GM19043 (cell line): ENCODE measurements around the gene CGRRF1.
A peak's percentile ranks its signal among the peaks of the same experiment; 100 is the strongest.

ENCODE experiments used
- ATAC-seq: cut with Tn5 transposase; IDR thresholded peaks from one replicate; pipeline ENCODE4 v1.9.1; 2021; ENCODE audit warnings: low read depth; ENCODE audit not compliant: unreplicated experiment

Gene CGRRF1, protein sequence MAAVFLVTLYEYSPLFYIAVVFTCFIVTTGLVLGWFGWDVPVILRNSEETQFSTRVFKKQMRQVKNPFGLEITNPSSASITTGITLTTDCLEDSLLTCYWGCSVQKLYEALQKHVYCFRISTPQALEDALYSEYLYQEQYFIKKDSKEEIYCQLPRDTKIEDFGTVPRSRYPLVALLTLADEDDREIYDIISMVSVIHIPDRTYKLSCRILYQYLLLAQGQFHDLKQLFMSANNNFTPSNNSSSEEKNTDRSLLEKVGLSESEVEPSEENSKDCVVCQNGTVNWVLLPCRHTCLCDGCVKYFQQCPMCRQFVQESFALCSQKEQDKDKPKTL

DNA sequence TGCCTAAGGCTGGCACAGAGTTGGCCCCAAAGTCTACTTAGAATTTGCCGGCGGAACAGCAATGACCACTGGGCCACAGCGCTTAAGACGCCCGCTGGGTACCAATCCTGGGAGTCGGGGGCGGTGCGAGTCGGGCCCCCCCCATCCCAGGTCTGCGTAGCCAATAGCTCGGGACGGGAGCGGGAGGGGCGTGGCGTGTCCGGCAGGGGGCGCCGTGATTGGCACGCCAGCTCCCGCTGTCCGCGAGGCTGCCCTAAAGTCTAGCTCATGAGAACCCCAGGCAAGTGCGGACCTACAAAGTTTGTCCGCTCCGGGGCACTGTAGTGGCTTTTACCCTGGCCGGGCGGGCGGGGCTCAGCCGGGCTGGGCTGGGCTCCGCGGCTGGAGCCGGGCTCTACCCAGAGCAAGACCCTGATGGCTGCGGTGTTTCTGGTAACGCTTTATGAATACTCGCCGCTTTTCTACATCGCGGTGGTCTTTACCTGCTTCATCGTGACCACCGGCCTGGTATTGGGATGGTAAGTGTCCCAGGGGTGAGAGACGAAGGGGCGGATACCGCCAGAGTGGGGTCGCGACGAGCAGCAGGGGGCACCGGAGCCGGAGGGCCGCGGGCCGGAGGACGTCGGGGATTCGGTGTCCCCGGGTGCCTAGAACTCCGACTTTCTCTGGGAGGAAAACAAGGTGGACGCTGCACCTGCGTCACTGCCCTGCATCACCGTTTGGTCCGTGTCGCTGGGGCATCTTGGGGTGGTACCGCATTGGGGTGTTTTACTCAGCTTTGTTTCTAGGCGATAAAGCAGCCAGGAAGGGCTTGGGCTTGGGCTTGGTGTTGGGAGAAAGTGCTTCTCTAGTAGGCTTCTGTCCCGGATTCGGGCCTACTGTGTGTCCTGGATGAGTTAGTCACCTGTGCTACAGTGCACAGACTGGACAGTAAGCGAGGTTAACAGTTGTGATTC, at the start of gene CGRRF1:
Gene CGRRF1 (plus strand): TSS at position 361 of the 956 bp plus-strand sequence. CDS start 54 bp downstream, at position 415.
- peak; percentile 94 for ATAC-seq

DNA sequence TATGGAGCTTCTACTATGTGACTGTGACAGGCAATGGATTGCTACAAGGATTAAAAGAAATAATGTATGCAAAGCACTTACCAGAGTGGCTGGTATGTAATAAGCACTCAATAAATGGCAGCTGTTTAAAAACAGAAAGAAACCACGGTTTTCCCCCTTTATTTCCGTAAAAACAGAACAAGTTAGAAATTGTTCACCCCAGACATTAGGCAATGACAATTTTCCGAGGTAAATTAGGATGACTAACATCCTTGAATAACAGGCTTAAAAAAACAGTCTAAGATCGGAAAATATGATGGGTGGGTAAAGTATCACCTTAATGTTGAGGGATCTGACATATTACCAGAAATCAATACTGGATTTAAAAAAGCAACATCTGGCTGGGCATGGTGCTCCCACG, 47.7 kb upstream of the CGRRF1 start:
- no peak for ATAC-seq

DNA sequence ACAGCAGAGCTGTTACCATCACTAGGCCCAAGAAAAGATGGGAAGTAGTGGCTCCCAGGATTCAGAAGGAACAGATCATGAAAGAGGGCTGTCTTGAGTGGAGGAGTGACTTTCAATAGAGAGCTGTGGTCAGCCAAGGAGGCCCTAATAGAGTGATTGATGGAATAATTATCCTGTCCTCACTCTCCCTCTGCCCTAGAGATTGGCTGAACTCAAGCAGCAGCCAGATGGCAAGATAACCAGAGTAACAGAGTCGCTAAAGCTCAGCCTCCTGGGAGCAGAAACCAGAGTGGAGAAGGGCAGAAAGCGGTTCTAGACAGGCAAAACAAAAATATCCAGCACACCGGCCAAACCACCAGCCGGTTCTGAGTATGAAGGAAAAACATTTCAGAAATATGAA, 44.1 kb upstream of the CGRRF1 start:
- no peak for ATAC-seq

DNA sequence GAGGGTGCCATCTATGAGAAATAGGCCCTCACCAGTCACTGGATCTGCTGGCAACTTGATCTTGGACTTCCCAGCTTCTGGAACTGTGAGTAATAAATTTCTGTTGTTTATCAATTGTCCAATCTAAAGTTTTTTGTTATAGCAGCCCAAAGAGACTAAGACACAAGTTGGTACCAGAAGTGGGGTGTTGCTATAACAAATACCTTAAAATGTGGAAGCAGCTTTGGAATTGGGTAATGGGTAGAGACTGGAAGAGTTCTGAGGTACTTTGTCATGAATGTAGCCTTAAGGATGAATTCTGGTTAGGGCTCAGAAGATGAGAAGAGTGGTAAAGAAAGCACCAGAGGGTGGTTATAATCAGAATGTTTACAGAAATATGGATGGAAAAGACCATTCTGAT, 42.4 kb upstream of the CGRRF1 start:
- ATAC-seq, result no peak

DNA sequence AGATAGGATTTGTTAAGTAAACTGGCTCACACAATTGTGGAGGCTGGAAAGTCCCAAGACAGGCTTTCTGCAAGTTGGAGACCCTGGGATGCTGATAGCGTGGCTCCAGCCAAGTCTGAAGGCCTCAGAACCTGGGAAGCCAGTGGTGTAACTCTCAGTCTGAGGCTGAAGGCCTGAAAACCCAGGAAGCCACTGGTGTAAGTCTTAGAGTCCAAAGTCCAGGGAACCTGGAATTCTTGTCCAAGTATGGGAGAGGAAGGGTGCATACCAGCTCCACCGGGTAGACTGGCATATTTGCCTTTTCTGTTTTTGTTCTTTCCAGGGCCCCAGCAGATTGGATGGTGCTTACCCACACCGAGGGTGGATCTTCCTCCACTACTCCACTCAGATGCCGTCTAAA, 39.0 kb upstream of the CGRRF1 start:
- no peak for ATAC-seq

DNA sequence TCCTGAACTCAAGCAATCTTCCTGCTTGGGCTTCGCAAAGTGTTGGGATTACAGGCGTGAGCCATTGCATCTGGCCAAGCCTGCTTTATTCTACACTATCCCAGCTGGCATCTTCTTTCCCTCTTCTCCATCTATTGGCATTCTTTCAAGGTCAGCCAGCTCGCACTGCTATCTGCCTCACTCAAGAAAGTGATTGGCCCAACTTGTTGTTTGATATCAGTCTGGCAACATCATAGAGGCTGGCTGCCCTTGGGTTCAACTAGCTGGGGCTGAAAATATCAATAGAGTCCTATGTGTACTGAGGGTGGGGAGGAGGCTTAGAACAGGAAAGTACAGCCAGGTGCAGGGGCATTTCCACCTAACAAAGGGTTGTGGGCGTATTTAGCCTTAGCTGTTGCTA, 38.1 kb upstream of the CGRRF1 start:
- ATAC-seq, result no peak

DNA sequence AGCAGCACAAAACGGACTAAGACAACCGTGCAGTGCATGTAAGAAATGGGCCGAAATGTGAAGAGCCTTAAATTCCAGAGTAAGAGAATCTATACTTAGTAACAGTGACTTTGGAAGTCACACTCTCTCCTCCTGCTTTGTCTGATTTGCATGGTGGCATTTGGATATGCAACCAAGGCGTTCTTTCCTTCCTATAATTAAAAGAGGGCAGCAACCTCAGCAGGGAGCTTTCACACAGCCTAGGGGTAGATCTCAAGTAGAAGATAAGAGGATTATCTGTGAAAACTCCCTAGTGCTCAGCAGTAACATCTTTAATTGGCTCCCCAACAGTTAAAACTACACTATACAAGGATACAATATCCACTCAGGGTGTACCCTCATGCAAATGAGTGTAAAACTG, 37.4 kb upstream of the CGRRF1 start:
- no peak for ATAC-seq

DNA sequence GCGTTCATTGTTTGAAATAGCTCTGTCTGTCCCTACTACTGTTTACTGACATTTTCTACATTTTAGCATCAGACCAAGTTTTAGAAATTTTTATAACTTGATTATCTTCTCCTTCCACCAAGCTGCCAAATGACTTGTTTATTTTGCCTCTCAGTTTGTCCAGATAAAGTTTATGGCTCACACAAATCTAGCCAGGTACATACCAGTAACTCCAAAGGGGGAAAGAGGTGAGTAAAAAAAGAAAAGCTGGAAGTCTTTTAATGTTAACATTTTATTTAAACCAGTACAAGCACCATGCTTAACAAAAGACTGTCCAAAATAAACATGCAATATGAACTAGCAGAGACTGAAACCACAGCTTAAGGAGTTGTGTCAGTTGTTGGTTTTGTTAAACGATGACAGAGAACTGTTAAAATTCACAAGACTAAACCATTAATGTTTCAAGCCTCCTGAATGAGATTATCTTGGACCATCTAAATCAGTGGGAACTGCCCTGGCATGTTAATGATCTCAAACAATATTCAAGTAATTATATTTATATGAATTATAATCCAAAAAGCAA, 35.4 kb upstream of the CGRRF1 start:
- ATAC-seq, result no peak

DNA sequence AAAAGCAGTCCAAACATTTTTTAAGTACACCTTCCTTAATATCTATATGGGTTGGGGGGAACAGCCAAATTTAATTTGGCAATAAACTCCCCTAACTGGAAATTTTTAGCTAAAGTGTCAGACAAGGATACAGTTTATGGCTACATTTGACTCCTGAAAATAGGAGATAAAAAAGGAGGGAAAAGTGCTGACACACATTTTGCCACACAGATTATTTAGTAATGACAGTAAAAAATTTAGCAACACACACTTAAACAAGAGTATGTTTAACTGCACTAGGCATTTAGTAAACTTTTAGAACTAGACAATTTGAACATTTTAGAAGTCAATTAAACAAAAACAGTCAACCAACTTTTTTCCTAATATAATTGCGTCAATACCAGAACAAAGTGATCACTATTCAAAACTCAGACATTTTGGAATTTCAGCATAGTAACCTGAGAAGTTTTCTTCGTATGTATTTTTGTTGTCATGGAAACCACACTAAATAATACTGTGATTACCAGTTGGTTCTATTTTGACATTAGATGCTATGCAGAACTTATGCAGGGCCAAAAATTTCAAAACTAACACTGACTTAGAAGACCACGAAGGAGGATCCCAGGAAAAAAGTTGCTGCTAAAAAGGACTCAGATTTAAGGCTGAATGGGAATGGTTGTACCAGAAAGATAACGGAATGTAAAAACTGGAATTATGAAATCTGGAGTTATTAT, 34.4 kb upstream of the CGRRF1 start:
- no peak for ATAC-seq

DNA sequence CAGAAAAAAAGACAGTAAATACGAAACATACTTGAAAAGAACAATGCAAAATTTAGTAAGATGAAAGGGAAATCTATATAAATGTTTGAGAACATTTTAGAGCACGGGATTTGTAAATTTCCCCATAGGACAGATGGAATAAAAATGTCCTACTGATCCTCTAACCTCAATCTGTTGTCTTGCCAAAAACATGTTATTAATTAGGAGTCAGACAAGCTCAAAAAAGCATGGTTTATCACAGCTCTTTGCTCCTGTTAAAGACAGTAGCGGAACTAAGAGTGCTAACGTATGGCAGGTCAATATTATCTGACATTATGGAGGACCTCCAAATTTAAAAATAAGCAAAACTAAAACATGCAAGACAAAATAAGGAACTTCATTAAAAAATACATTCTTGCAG, 33.8 kb upstream of the CGRRF1 start:
- ATAC-seq, result no peak

DNA sequence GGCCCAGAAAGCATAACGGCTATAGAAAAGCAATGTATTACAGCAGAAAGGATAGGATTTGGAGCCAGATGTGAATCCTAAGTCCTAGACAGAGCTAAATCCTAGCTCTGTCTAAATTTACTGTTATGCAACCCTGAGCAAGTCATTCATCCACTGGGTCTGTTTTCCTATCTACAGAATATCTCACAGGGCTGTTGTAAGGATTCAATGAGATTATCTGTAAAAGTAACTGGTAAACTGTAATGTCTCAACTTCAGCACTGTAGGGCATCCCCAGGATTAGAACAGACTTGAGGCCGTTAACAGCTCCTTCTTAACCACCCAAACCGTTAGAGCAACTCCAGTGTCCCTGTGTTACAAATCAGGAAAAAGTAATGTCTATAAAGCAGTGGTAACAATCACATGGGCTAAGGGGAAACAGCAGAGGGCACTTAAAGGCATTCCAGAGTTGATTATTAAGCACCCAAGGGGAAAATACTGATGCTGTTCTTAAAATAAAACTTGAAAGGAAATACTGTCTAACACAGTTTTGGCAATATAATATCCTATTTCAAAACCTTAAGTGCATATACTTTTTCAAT, 31.0 kb upstream of the CGRRF1 start:
- no peak for ATAC-seq

DNA sequence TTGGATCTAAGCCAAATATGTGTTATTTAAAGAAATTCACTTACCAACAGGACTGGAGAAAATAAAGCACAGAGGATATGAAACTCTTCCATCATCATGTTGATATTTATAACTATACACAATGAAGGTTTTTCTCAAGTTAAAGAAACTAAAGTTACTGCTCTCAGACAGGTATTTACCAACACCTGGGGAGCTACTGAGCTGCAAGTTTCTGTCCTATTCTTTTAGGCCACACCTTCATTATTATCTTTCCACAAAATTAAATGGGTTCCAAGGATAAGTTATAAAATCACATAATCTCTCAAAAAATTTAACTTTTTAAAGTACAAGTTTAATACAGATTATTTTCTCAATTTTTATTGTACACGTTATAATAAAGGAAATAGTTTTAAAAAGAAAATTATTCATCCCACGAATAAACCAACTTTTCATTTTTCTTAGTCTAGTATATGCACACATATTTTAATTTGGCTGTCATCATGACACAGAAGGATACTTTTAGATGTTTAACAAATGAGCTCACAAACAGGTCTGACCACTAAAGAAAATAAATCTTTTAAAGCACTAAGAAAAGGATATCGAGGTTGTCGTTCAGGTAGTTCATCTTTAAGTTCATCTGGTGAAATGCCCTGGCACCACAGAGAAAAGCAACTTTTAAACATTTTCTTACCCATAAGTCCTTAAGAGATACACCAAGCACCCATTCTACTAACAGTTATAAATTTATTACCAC, 28.7 kb upstream of the CGRRF1 start:
- ATAC-seq, result no peak

DNA sequence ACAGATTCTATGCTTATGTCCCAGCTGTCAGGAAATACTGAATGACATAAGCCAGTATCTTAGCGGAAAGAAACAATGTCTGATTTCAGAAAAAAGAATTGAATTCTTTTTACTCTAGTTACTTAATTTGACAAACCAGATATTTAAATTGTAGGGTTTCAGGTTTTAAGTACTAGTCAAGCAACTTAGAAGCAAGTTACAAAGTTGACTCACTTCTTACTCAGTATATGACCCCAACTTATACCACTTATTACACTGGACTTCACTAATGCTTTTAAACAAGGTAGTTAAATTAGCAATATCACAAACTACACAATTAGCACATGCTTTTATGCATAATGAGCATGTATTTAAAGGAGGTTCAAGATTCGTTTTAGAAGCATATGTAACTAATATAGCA, 28.0 kb upstream of the CGRRF1 start:
- no peak for ATAC-seq

DNA sequence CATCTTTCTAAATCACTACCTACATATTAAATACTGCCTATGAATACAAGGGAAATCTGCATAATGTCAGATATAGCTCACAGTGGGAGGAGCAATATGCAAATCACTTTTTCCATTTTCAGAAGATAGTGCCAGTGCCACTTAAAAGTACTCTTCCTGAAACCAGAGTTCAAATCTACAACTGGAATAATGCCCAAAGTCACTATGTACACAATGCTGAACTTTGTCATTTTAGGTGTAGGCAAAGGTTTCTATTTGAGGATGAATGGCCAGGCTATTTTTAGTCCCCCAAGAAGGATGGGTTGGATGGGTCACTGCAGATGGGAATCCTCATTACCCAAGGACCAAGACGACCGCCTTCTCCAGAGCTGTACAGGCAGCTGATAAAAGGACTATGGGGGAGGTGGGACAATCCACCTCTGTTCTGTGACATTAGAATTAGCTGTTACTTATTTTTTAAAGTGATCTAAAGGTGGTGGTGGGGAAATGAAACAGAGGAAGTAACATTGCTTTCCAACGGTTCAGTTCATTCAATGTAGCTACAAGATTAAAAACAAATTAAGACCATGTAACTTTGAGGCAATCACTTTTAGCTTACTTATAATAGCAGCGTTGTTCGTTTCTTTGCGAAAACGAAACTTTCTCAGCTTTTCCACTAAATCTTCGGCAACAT, 26.5 kb upstream of the CGRRF1 start:
- ATAC-seq, result no peak

DNA sequence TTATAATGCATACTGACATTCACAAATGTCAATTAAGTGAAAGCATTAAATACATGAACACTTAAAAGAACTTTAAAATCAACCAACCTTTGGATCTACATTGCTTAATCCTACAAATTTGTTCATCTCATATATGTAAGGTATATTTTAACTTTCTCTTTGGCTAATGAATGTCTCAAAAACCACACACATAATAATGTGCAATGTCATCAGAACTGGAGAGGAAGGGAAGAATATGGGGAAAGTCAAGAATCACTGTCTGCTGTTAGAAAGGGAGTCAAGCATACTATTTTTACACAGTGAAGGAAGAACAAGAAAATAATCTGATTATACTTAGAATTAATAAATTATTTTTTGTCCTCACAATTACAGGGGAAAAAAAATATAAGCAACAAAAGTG, 25.9 kb upstream of the CGRRF1 start:
- ATAC-seq, result no peak

DNA sequence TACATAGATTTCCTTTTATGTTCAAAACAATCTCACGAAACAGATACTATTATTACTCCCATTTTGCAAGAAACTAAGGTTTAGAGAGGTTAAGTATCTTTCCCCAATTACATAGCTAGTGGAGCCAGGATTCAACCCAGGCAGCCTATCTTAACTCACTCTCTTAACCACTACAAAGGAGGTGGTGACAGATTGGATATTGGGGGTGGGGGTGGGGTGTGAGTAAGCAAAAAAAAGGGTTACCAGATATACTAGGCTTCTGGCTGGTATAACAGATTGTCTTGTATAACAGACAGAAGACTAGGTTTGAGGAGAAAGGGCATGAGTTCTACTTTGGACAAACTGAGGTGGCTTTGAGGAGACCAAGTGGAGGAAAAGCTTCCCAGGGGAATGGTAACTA, 23.0 kb upstream of the CGRRF1 start:
- ATAC-seq, result no peak

DNA sequence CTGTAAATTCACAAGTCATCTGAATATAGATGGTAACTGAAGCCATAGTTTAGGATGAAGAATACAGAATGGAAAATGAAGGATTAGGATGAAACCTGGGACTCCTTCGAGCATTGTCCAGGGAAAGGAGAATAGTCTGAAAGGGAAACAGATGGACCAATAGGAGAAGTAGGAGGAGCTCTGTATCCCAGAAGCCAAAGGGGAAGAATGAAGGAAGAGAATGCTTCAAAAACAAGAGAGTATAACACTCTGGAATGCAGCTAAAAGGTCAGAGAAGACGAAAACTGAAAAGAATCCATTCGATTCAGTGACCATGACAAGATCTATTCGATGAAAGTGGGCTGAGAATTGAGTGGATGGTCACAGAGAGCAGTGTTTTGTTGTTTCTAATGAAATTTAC, 21.9 kb upstream of the CGRRF1 start:
- no peak for ATAC-seq

DNA sequence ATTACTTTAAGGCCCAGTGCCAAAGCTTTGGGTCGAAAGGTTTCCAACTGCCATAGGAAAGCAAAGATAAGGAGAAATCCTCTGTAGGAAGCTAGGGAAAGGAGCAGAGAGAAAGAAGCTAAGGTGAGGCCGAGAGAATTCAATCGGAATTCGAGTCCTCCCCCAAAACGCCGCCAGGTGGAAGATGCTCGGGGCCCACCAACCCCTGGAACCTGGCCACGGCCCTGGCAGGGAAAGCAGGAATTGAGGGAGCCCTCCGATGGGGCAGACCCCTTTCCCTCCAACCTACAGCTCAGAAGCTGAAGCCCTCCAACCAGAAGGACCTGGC, 21.4 kb upstream of the CGRRF1 start:
- no peak for ATAC-seq

DNA sequence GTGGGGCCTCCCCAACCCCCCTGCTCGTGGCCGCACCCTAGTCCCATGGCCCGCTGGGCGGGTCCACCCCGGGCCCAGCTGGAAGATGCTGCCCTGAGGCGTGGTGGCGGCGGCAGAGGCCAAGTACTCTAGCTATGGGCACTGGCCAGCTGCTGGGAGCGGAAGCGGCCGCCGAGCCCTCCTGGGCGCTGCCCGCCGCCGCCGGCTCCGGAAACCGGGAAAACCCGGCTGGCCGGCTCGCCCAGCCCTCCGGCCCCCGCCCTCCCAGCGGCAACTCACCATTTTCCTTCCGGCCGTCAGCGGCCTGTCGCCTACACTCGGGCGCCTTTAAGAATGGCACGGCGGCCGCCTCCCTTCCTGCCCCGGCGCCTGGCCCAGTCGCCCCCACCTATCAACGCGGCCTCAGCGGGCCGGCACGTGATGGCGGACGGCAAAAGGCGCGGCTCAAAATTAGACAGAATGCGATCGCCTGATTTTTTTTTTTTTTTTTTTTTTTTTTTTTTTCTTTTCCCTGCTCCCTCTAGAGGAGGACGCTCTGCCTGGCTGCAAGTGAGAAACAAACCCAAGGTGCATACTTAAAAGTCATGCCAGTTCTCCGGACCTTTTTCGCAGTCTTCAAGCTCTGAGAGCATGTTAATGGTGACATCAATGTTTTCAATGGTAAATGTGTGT, 20.9 kb upstream of the CGRRF1 start, which contains the start of gene GMFB:
Gene GMFB (minus strand): TSS at position 335 of the 672 bp plus-strand sequence. CDS start 53 bp downstream, at position 282.
- ATAC-seq, result peak; percentile 85
